Astrocyte of the spinal cord (primary cell): ENCODE measurements around the gene S100A1.

Experiments used
- DNase-seq: peaks from one replicate; pipeline ENCODE4 v3.0.0; 2011; ENCODE audit warnings: low read depth, low spot score
- H3K4me3 ChIP-seq: 2 replicates; pipeline ENCODE4 v1.5.1; 2011; ENCODE audit warnings: low read depth, mild to moderate bottlenecking, low read length, moderate library complexity
- CTCF ChIP-seq: IDR thresholded peaks from 2 replicates; pipeline ENCODE4 v1.5.1; 2012; ENCODE audit warnings: low read depth, mild to moderate bottlenecking, low read length, inconsistent platforms
- in situ Hi-C: cut with HindIII; loops from 2 replicates; pipeline ENCODE4 v1.10.0; 2017; ENCODE audit warnings: low sequenced_read_pairs

The S100A1 gene

GRCh38 chr1:153609585-153609907 is 18.7 kb upstream of the S100A1 start:
- no peak overlapping the region for H3K4me3 ChIP-seq
- DNase-seq: no peak
- in situ Hi-C loops: no loop called here
- no peak for TF ChIP-seq CTCF

GRCh38 chr1:153610334-153610733 is 17.9 kb upstream of the S100A1 start:
- peak; percentile 24 for DNase-seq
- in situ Hi-C loops: no loop called here

GRCh38 chr1:153610811-153611301 is 17.4 kb upstream of the S100A1 start:
- in situ Hi-C loops: no loop called here
- H3K4me3 ChIP-seq: peak overlapping the region; percentile 86

More at GRCh38 chr1:153610334-153610733, 17.9 kb upstream of the S100A1 start:
- no peak for TF ChIP-seq CTCF
- H3K4me3 ChIP-seq: peak overlapping the region; percentile 86

GRCh38 chr1:153611356-153611755 is 16.9 kb upstream of the S100A1 start:
- in situ Hi-C loops: no loop called here
- no peak for DNase-seq
- no peak for TF ChIP-seq CTCF
- peak overlapping the region; percentile 86 for H3K4me3 ChIP-seq

More at GRCh38 chr1:153610811-153611301, 17.4 kb upstream of the S100A1 start:
- TF ChIP-seq CTCF: no peak
- DNase-seq: peak; percentile 37

GRCh38 chr1:153612111-153612754 is 16.0 kb upstream of the S100A1 start:
- DNase-seq: peak; percentile 32
- H3K4me3 ChIP-seq: peak overlapping the region; percentile 86
- in situ Hi-C loops: no loop called here
- TF ChIP-seq CTCF: no peak

GRCh38 chr1:153612755-153613331 is 15.4 kb upstream of the S100A1 start, which contains the start of gene S100A16:
TSS of gene S100A16 (minus strand) at chr1:153613137. CDS start at chr1:153608151, 4,986 bp downstream.
- TF ChIP-seq CTCF: no peak
- DNase-seq: peak; percentile 71
- peak within 1 kb of the TSS; percentile 86 for H3K4me3 ChIP-seq
- in situ Hi-C loops: no loop called here
